Natural killer cell (primary cell): ENCODE results near the gene FASTK. TPM values are rescaled to one million over a fixed set of nuclear protein-coding genes. Genes with fewer than 3 reads are reported as not detected.

ENCODE experiments used
- ATAC-seq, 3 donors: fragments of 150-1000 bp in 2 of 3; fragments of 200-7000 bp in 1 of 3; cut with Tn5 transposase; 1 replicate in 1 of 3; 2 replicates in 2 of 3; pipeline ENCODE4 v1.10.0; 2021; ENCODE audit warnings: mild to moderate bottlenecking in 2 of 3, moderate library complexity in 2 of 3
- DNase-seq, 2 donors: peaks; one replicate each; pipeline versions ENCODE4 v3.0.0 to v3.0.0-alpha.2; 2013 to 2021; ENCODE audit warnings: mixed read lengths in 1 of 2
- H3K27ac ChIP-seq: one replicate; pipeline ENCODE4 v1.5.1; 2013; ENCODE audit warnings: mild to moderate bottlenecking, low read length
- H3K27me3 ChIP-seq: one replicate; pipeline ENCODE4 v1.6.1; 2013; ENCODE audit warnings: low read length; ENCODE audit not compliant: control insufficient read depth, insufficient read depth
- H3K36me3 ChIP-seq: one replicate; pipeline ENCODE4 v1.6.1; 2013; ENCODE audit warnings: low read length; ENCODE audit not compliant: control insufficient read depth, insufficient read depth
- H3K4me1 ChIP-seq: one replicate; pipeline ENCODE4 v1.6.1; 2013; ENCODE audit warnings: low read length; ENCODE audit not compliant: control insufficient read depth, insufficient read depth
- H3K4me3 ChIP-seq: one replicate; pipeline ENCODE4 v1.5.1; 2013; ENCODE audit warnings: low read length
- H3K9me3 ChIP-seq: one replicate; pipeline ENCODE4 v1.6.1; 2013; ENCODE audit warnings: low read length; ENCODE audit not compliant: control insufficient read depth, insufficient read depth
- H3K27ac Mint-ChIP-seq, 2 donors: one replicate each; pipeline ENCODE4 v1.8.0; 2022; ENCODE audit warnings: mild to moderate bottlenecking in 2 of 2, mixed read lengths in 2 of 2, moderate library complexity in 1 of 2
- H3K27me3 Mint-ChIP-seq, 2 donors: one replicate each; pipeline ENCODE4 v1.8.0; 2022; ENCODE audit warnings: low read depth in 2 of 2, mixed read lengths in 2 of 2
- H3K36me3 Mint-ChIP-seq: one replicate; pipeline ENCODE4 v1.8.0; 2022; ENCODE audit warnings: mixed read lengths
- H3K4me1 Mint-ChIP-seq, 2 donors: one replicate each; pipeline ENCODE4 v1.8.0; 2022; ENCODE audit warnings: mixed read lengths in 2 of 2
- H3K4me3 Mint-ChIP-seq: one replicate; pipeline ENCODE4 v1.8.0; 2022; ENCODE audit warnings: mild to moderate bottlenecking, moderate library complexity, mixed read lengths
- H3K9me3 Mint-ChIP-seq, 2 donors: one replicate each; pipeline ENCODE4 v1.8.0; 2022; ENCODE audit warnings: mixed read lengths in 2 of 2
- CTCF ChIP-seq: fragments of 200-600 bp; IDR thresholded peaks from one replicate; pipeline ENCODE4 v1.8.0; 2022; ENCODE audit warnings: antibody characterized with exemption
- WGBS: methylation state at CpG from one replicate; pipeline ENCODE4 v1.1.7; 2013; ENCODE audit warnings: missing lambda C conversion rate; ENCODE audit not compliant: insufficient coverage; 5-methylcytosine and 5-hydroxymethylcytosine counted together
- intact Hi-C: fragments of 100-400 bp; cut with micrococcal nuclease; formaldehyde crosslinking; loops from one replicate; pipeline ENCODE4 v1.14.2; 2022
- total RNA-seq, 4 donors: library from RNA; stranded (reverse); fragments of 120-200 nt in 1 of 4; gene quantifications; one replicate each; pipeline versions ENCODE4 v1.2.3 to v1.2.4, GENCODE V29; 2013 to 2022

The FASTK gene
- total RNA-seq, 3 donors from 2014 or later (not counting 1 experiment from before 2014, with no cell fraction given) = 72.8 to 89.4 (median 85.2) TPM

- H3K4me1 Mint-ChIP-seq = peaks cover 40 to 64% of the 10 kb centered on the region in 2 donors
- peak; percentile 80 to 93 for DNase-seq
- peak within 1 kb of the TSS; percentile 92 for H3K4me3 Mint-ChIP-seq
- no peaks in the 10 kb centered on the region for H3K36me3 ChIP-seq
- no peaks in the 10 kb centered on the region for H3K9me3 Mint-ChIP-seq
- no peaks in the 10 kb centered on the region for H3K9me3 ChIP-seq
- H3K27me3 ChIP-seq = no peaks in the 10 kb centered on the region
- intact Hi-C loops = loop anchor here (5.0 kb wide), 1 partner anchor 259 kb away; the partner anchor contains the start of gene NUB1
- ATAC-seq = peak; percentile 58 to 76 (median 66)
- no peak for TF ChIP-seq CTCF
- no peaks in the 10 kb centered on the region for H3K27me3 Mint-ChIP-seq
- under 1% methylated on average over 69 of the region's 69 CpGs for WGBS
- H3K4me3 ChIP-seq = peak within 1 kb of the TSS; percentile 64
- H3K4me1 ChIP-seq = peaks cover 60% of the 10 kb centered on the region
- H3K27ac ChIP-seq = peak within 1 kb of the TSS; percentile 88
- H3K36me3 Mint-ChIP-seq = no peaks in the 10 kb centered on the region
- peak within 1 kb of the TSS; percentile 88 to 98 for H3K27ac Mint-ChIP-seq
Measured at GRCh38 chr7:151083071-151083823, 2.6 kb upstream of the FASTK start, which contains the start of gene TMUB1. TSS of gene TMUB1 (minus strand) at chr7:151083493. CDS start at chr7:151082563, 930 bp downstream.

DNA sequence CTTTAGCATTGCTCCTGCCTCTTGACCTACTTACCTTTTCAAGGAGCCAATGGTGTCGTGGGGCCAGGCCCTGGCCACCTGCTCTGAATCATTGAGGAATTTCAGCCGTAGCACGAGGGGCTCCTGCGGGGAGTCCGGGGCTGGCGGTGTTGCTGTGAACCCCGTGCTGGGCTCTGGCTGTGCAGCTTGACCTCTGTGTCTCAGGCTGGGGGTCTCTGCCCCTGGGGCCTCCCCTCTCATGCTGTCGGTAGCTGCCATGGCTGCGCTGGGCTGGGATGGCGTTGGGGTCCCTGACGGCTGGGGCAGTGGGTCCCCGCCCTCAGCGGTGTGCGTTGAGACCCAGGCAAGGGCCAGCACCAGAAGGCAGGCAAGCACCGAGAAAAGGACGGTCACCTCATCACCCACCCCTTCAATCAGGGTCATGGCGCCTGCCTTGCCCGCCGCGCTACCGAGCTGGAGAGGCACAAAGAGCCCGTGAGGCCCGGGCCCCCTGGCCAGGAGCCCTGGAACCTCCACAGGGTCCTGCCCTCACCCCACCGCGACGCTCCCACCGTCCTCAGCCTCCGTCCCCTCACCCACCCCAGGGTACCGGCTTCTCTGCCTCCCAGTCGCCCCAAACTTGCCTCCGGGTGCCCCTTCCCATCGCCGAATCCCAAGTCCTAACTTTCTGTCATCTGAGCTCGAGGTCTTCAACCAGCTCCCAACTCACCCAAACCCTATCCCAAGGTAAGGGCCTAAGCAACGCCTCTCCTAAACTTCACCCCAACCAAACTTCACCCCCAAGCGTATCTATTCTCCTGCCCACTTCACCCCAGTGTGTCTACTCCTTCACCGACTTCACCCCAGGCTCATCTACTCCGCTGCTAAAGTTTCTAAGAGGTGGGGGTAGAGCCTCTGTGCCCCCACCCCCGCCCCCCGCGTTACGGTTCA, 1.8 kb upstream of the FASTK start:
- no peaks in the 10 kb centered on the region for H3K36me3 Mint-ChIP-seq
- intact Hi-C loops = loop anchor here (5.0 kb wide), 1 partner anchor 260 kb away; the partner anchor contains the start of gene NUB1
- Histone ChIP-seq H3K4me1 (peaks cover 51% of the 10 kb centered on the region), H3K27ac (peak overlapping the region; percentile 88), H3K4me3 (peak overlapping the region; percentile 64), H3K36me3 (peaks cover 3% of the 10 kb centered on the region), H3K27me3 (no peaks in the 10 kb centered on the region), H3K9me3 (no peaks in the 10 kb centered on the region)
- H3K9me3 Mint-ChIP-seq = no peaks in the 10 kb centered on the region
- no peaks in the 10 kb centered on the region for H3K27me3 Mint-ChIP-seq
- H3K4me3 Mint-ChIP-seq = peak overlapping the region; percentile 92
- DNase-seq (no peak), ATAC-seq (no peak)
- H3K4me1 Mint-ChIP-seq = peaks cover 35 to 61% of the 10 kb centered on the region in 2 donors
- TF ChIP-seq CTCF = no peak
- WGBS = 66% methylated on average over 42 of the region's 42 CpGs
- peak overlapping the region; percentile 88 to 98 for H3K27ac Mint-ChIP-seq

GRCh38 chr7:151081170-151082101, 827 bp upstream of the FASTK start:
- H3K27ac ChIP-seq = peak overlapping the region; percentile 88
- no peak for TF ChIP-seq CTCF
- WGBS = 76% methylated on average over 63 of the region's 64 CpGs
- peaks cover 47% of the 10 kb centered on the region for H3K4me1 ChIP-seq
- Mint-ChIP-seq H3K9me3 (no peaks in the 10 kb centered on the region), H3K4me3 (peak overlapping the region; percentile 89), H3K27ac (peak overlapping the region; percentile 88 to 98), H3K27me3 (no peaks in the 10 kb centered on the region), H3K36me3 (no peaks in the 10 kb centered on the region), H3K4me1 (peaks cover 35 to 56% of the 10 kb centered on the region in 2 donors)
- DNase-seq (peak in 1 of 2 donors; percentile 23), ATAC-seq (no peak)
- no peaks in the 10 kb centered on the region for H3K9me3 ChIP-seq
- intact Hi-C loops = loop anchor here (5.0 kb wide), 1 partner anchor 261 kb away; the partner anchor contains the start of gene NUB1
- peaks cover 9% of the 10 kb centered on the region for H3K36me3 ChIP-seq
- peak overlapping the region; percentile 13 for H3K4me3 ChIP-seq
- H3K27me3 ChIP-seq = no peaks in the 10 kb centered on the region
